BJ (cell line): ENCODE data around the gene PLA2G2C. TPM values are rescaled to one million over a fixed set of nuclear protein-coding genes. Genes with fewer than 3 reads are reported as not detected.

Source experiments
- CTCF ChIA-PET: fragments of 350-600 bp; formaldehyde crosslinking; extraction: SDS; loops from one replicate; lab custom pipeline; 2021; ENCODE audit warnings: antibody characterized with exemption, inconsistent platforms; lab: Yijun Ruan, JAX
- POLR2A ChIA-PET: fragments of 300-600 bp; sonication (Branson Sonifier 250); formaldehyde crosslinking; extraction: SDS; loops from one replicate; lab custom pipeline; 2021; ENCODE audit warnings: antibody characterized with exemption; lab: Charles Lee
- DNase-seq: peaks from one replicate; pipeline ENCODE4 v3.0.0-alpha.2; 2011; ENCODE audit warnings: low read depth
- H3K27me3 ChIP-seq: 2 replicates; pipeline ENCODE4 v1.6.0; 2011; ENCODE audit warnings: low read length; ENCODE audit not compliant: control insufficient read depth, insufficient read depth
- H3K36me3 ChIP-seq: 2 replicates; pipeline ENCODE4 v1.5.1; 2011; ENCODE audit warnings: low read length; ENCODE audit not compliant: control insufficient read depth, insufficient read depth
- H3K4me3 ChIP-seq: 2 replicates; pipeline ENCODE4 v1.5.1; 2011; ENCODE audit warnings: low read depth, mild to moderate bottlenecking, control low read depth, low read length
- polyA plus RNA-seq: library from polyadenylated mRNA; depleted of rRNA; stranded (reverse); fragments of >200 nt; gene quantifications from 2 replicates; pipeline ENCODE4 v1.2.3, GENCODE V29; 2011
- TF ChIP-seq, protein P1 (sequence below): IDR thresholded peaks from 2 replicates; pipeline ENCODE4 v1.5.1; 2011; ENCODE audit warnings: low read depth, mild to moderate bottlenecking, control low read depth, inconsistent platforms, low read length, moderate library complexity; ENCODE audit not compliant: insufficient read depth

PLA2G2C gene
- polyA plus RNA-seq, 1 experiment, result not detected

DNA sequence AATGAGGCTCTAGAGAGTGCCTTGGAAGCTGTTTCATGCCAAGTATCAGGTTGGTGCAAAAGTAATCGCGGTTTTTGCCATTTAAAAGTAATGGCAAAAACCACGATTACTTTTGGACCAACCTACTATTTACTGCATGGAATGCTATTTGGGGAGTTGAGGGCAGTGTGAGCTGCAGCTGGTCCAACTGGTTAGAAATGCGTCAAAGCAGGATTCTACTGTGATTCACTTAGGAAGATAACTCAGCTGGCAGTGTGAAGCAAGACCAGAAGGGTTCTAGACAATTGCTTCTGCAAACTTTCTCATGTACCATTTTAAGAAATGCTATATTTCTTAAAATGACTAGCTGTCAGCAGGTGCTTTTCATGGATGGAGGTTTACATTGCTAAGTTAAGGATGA lies 21.2 kb upstream of the PLA2G2C start:
- CTCF ChIA-PET, result interaction anchor here (1.0 to 2.2 kb wide), 4 partner anchors 12 to 286 kb away, joined by 3 to 12 read pairs (median 6); no protein-coding TSS in a partner anchor
- H3K4me3 ChIP-seq, result no peak overlapping the region
- no peaks in the 10 kb centered on the region for H3K36me3 ChIP-seq
- TF ChIP-seq, protein P1, sequence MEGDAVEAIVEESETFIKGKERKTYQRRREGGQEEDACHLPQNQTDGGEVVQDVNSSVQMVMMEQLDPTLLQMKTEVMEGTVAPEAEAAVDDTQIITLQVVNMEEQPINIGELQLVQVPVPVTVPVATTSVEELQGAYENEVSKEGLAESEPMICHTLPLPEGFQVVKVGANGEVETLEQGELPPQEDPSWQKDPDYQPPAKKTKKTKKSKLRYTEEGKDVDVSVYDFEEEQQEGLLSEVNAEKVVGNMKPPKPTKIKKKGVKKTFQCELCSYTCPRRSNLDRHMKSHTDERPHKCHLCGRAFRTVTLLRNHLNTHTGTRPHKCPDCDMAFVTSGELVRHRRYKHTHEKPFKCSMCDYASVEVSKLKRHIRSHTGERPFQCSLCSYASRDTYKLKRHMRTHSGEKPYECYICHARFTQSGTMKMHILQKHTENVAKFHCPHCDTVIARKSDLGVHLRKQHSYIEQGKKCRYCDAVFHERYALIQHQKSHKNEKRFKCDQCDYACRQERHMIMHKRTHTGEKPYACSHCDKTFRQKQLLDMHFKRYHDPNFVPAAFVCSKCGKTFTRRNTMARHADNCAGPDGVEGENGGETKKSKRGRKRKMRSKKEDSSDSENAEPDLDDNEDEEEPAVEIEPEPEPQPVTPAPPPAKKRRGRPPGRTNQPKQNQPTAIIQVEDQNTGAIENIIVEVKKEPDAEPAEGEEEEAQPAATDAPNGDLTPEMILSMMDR, result no peak
- DNase-seq, result no peak
- POLR2A ChIA-PET, result no interaction called here
- H3K27me3 ChIP-seq, result peaks cover 2% of the 10 kb centered on the region

DNA sequence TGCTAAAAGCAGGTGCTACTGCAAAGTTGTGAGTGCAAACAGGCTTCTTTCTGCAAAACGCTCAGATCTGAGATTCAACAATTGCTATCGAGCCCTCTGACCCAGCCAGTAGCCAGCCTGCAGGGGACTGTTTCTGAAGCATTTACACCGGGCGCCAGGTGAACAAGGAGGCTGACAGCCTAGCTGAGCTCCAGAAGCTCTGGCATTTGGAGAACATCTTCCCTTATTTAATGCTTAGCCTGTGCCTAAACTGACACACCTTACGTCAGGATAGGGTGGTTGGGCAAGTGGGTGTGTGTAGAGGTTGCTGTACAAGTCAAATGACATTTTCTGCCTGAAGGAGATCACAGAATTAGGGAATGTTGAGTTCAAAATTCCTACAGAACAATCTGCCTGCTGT lies 15.8 kb upstream of the PLA2G2C start:
- POLR2A ChIA-PET, result no interaction called here
- Histone ChIP-seq H3K27me3 (peaks cover 5% of the 10 kb centered on the region; the same call in 1 of the 2 replicates), H3K36me3 (no peaks in the 10 kb centered on the region), H3K4me3 (no peak overlapping the region)
- CTCF ChIA-PET, result interaction anchor here (2.5 kb wide), 1 partner anchor 11 kb away, joined by 10 read pairs; no protein-coding TSS in a partner anchor
- TF ChIP-seq, protein P1, result no peak
- no peak for DNase-seq

DNA sequence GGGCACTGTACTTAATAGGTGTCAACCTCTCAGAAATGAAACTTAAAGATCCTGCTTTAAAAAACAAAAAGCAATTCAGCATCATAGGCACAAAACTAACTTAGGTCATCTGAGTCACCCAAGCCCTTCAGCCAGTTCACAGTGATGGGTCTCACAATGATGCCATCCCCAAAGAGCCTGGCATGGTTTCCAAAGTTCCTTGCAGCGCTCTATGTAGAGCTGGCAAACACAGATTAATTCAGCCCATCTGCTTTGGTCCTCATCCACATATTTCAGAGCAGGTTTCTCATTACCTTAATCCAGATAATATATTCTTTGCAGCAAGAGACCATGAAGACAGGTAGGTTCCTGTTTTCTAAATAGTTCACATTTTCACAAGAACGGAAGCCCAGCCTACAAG lies 14.6 kb upstream of the PLA2G2C start:
- no peak for DNase-seq
- POLR2A ChIA-PET, result no interaction called here
- CTCF ChIA-PET, result interaction anchor here (0.9 to 2.5 kb wide), 3 partner anchors 12 to 226 kb away, joined by 3 to 10 read pairs (median 3); no protein-coding TSS in a partner anchor

DNA sequence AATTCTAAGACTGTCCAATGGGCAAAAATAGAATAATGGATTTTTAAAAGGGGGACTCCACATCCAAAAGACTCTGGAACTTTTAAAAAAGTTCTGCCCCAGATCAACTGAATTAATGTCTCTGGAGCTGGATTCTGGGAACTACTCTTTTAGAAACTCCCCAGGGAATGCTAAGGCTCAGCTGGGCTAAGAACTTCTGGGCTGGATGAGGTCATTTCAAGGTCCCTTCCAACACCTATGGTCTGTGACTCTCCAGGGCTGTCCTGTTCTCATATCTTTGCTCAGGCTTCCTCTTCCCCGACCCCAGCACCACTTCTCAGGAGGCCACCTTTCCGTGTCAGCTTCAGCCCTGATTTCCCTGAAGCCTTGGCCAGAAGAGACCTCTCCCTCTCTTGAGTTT lies 13.5 kb upstream of the PLA2G2C start:
- ChIA-PET CTCF (interaction anchor here (0.8 to 2.5 kb wide), 4 partner anchors 13 to 225 kb away, joined by 3 to 10 read pairs (median 3); no protein-coding TSS in a partner anchor), POLR2A (no interaction called here)
- Histone ChIP-seq H3K36me3 (no peaks in the 10 kb centered on the region), H3K27me3 (peaks cover 5% of the 10 kb centered on the region; the same call in 1 of the 2 replicates), H3K4me3 (no peak overlapping the region)
- TF ChIP-seq, protein P1, result no peak
- DNase-seq, result no peak

More for the DNA sequence above, 14.6 kb upstream of the PLA2G2C start:
- no peak overlapping the region for H3K4me3 ChIP-seq
- TF ChIP-seq, protein P1, result no peak
- peaks cover 5% of the 10 kb centered on the region; the same call in 1 of the 2 replicates for H3K27me3 ChIP-seq
- H3K36me3 ChIP-seq, result no peaks in the 10 kb centered on the region

- no peak overlapping the region for H3K4me3 ChIP-seq
- DNase-seq, result no peak
- peaks cover 7% of the 10 kb centered on the region; the same call in 1 of the 2 replicates for H3K27me3 ChIP-seq
- TF ChIP-seq, protein P1, result no peak
- ChIA-PET CTCF (interaction anchor here (0.8 to 1.1 kb wide), 2 partner anchors 16 to 40 kb away, joined by 3 read pairs; no protein-coding TSS in a partner anchor), POLR2A (no interaction called here)
- H3K36me3 ChIP-seq, result no peaks in the 10 kb centered on the region
These were observed 13.1 kb upstream of the PLA2G2C start for GRCh38 chr1:20199403-20199802.
